Panc1 (cell line): ENCODE data around the gene ATP1A3. TPM values are rescaled to one million over a fixed set of nuclear protein-coding genes. Genes with fewer than 3 reads are reported as not detected.

Experiments used
- ATAC-seq: fragments of 200-7000 bp; cut with Tn5 transposase; 2 replicates; pipeline ENCODE4 v1.9.1; 2020; ENCODE audit warnings: mild to moderate bottlenecking, moderate library complexity
- BruUV-seq: library from RNA; stranded (reverse); fragments of 400-500 nt; replicated peaks from 2 replicates; lab custom pipeline; 2021; lab: Mats Ljungman, UMichigan
- CTCF ChIA-PET: fragments of 300-600 bp; sonication (Branson Sonifier 250); formaldehyde crosslinking; loops from one replicate; lab custom pipeline; 2022; ENCODE audit warnings: antibody characterized with exemption; lab: Charles Lee
- POLR2A ChIA-PET: fragments of 300-600 bp; sonication (Branson Sonifier 250); formaldehyde crosslinking; loops from one replicate; lab custom pipeline; 2022; ENCODE audit warnings: antibody characterized with exemption; lab: Charles Lee
- DNase-seq: peaks from one replicate; pipeline ENCODE4 v3.0.0-alpha.2; 2010; ENCODE audit warnings: low read depth, low spot score
- H3K27ac ChIP-seq: 2 replicates; pipeline ENCODE4 v1.5.1; 2011; ENCODE audit warnings: mild to moderate bottlenecking, low read length, inconsistent platforms
- H3K27me3 ChIP-seq: fragments of 200-500 bp; sonication (Bioruptor generic); 2 replicates; pipeline ENCODE4 v1.6.0; 2014; ENCODE audit warnings: low read length, inconsistent platforms; ENCODE audit not compliant: control insufficient read depth, insufficient read depth
- H3K36me3 ChIP-seq: fragments of 200-500 bp; sonication (Bioruptor generic); 2 replicates; pipeline ENCODE4 v1.5.1; 2014; ENCODE audit warnings: inconsistent platforms, mild to moderate bottlenecking, low read length, moderate library complexity; ENCODE audit not compliant: control insufficient read depth, insufficient read depth
- H3K4me1 ChIP-seq: 2 replicates; pipeline ENCODE4 v1.5.1; 2011; ENCODE audit warnings: inconsistent platforms, mild to moderate bottlenecking, low read length, moderate library complexity; ENCODE audit not compliant: control insufficient read depth, insufficient read depth
- H3K4me3 ChIP-seq, 2 experiments: 2 replicates each; pipeline ENCODE4 v1.5.1; 2011 to 2012; ENCODE audit warnings: low read depth in 2 of 2, low read length in 2 of 2, mild to moderate bottlenecking in 2 of 2, inconsistent platforms in 1 of 2, moderate library complexity in 1 of 2
- H3K9me3 ChIP-seq: fragments of 200-500 bp; sonication (Bioruptor generic); 2 replicates; pipeline ENCODE4 v1.5.1; 2014; ENCODE audit warnings: low read depth, mild to moderate bottlenecking, inconsistent platforms, low read length, moderate library complexity; ENCODE audit not compliant: control insufficient read depth, insufficient read depth
- POLR2AphosphoS5 ChIP-seq: IDR thresholded peaks from 2 replicates; pipeline ENCODE4 v1.6.1; 2012; ENCODE audit warnings: mild to moderate bottlenecking, low read depth, low read length, moderate library complexity
- REST ChIP-seq, 2 experiments: IDR thresholded peaks; 2 replicates each; pipeline ENCODE4 v1.6.1; 2011 to 2012; ENCODE audit warnings: low read depth in 2 of 2, control low read depth in 1 of 2, low read length in 1 of 2, mild to moderate bottlenecking in 1 of 2, moderate library complexity in 1 of 2; ENCODE audit not compliant: insufficient read depth in 1 of 2
- SIN3A ChIP-seq: IDR thresholded peaks from 2 replicates; pipeline ENCODE4 v1.6.1; 2012; ENCODE audit warnings: low read depth, mild to moderate bottlenecking, low read length, moderate library complexity, borderline replicate concordance; ENCODE audit not compliant: insufficient read depth
- TCF7L2 ChIP-seq: IDR thresholded peaks from 2 replicates; pipeline ENCODE4 v1.6.1; 2011; ENCODE audit warnings: mild to moderate bottlenecking, low read depth, low read length, inconsistent platforms
- in situ Hi-C: cut with HindIII; loops from 2 replicates; pipeline ENCODE4 v1.10.0; 2016; ENCODE audit warnings: low sequenced_read_pairs, low pct_unique_long_range_greater_than_20kb
- intact Hi-C: fragments of 100-400 bp; cut with micrococcal nuclease; formaldehyde crosslinking; loops from one replicate; pipeline ENCODE4 v1.10.0; 2022; ENCODE audit not compliant: unreplicated experiment
- total RNA-seq: library from RNA; stranded (reverse); gene quantifications from one replicate; pipeline ENCODE4 v1.2.1, GENCODE V29; 2021; ENCODE audit not compliant: unreplicated experiment
- TF ChIP-seq, protein P1 (sequence below): fragments of 450-650 bp; IDR thresholded peaks from 2 replicates; pipeline ENCODE4 v1.5.1; 2017; ENCODE audit warnings: mild to moderate bottlenecking

The ATP1A3 gene
- total RNA-seq, 1 experiment from 2014 or later: 4.9 TPM

DNA sequence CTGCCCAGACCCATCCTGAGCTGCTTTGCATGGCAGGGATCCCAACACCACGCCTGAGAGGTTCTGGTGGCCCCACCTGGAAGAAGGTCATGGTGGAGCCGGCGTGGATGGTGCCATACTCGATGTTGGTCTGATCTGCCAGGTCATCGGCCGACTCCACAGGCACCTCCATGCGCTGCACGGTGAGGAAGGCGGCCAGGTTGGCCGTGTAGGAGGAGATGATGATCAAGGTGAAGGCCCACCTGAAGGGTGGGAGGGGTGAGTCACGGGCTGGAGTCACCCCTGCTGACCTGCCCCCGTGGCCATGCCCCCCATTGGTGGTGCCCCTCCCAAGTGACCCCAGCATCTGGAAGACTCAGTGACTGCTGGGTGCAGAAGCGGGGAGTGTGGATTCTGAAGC lies 12.5 kb upstream of the ATP1A3 start:
- ChIA-PET CTCF (no interaction called here), POLR2A (no interaction called here)
- DNase-seq (no peak), ATAC-seq (no peak)
- no peaks in the 10 kb centered on the region for H3K36me3 ChIP-seq
- intact Hi-C loops: no loop called here
- H3K27ac ChIP-seq: no peak overlapping the region
- H3K27me3 ChIP-seq: no peaks in the 10 kb centered on the region
- no peak for TF ChIP-seq SIN3A
- no peak for TF ChIP-seq POLR2AphosphoS5
- TF ChIP-seq, protein P1, sequence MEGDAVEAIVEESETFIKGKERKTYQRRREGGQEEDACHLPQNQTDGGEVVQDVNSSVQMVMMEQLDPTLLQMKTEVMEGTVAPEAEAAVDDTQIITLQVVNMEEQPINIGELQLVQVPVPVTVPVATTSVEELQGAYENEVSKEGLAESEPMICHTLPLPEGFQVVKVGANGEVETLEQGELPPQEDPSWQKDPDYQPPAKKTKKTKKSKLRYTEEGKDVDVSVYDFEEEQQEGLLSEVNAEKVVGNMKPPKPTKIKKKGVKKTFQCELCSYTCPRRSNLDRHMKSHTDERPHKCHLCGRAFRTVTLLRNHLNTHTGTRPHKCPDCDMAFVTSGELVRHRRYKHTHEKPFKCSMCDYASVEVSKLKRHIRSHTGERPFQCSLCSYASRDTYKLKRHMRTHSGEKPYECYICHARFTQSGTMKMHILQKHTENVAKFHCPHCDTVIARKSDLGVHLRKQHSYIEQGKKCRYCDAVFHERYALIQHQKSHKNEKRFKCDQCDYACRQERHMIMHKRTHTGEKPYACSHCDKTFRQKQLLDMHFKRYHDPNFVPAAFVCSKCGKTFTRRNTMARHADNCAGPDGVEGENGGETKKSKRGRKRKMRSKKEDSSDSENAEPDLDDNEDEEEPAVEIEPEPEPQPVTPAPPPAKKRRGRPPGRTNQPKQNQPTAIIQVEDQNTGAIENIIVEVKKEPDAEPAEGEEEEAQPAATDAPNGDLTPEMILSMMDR: no peak
- no peak for TF ChIP-seq REST (IDR thresholded peaks at IDR 0.05; ENCODE audit: insufficient read depth in 1 of 2, low read depth in 2 of 2, low read length in 1 of 2)
- no peak for TF ChIP-seq TCF7L2
- no peak overlapping the region for H3K4me3 ChIP-seq
- in situ Hi-C loops: no loop called here
- H3K9me3 ChIP-seq: no peaks in the 10 kb centered on the region
- BruUV-seq: no TSS peak
- no peaks in the 10 kb centered on the region; the same call in 1 of the 2 replicates for H3K4me1 ChIP-seq

DNA sequence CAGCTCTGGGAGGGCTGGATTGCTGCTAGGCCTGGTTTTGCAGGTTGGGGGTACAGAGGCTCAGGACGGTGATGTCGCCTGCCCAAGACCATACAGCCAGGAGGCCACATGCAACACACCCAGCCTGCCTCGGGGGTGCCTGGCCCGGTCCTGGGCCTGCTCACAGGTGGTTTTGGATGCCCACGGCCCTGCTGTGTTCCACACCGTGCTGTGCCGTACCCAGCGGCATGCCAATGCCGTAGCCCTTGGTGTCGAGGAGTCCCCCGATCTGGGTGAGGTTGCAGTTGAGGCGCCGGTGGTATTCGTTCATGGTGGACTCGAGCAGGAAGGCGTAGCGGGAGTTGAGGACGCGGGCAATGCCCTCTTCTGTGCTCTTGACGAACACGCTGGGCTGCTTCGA lies 11.5 kb upstream of the ATP1A3 start:
- no peak for TF ChIP-seq TCF7L2
- TF ChIP-seq POLR2AphosphoS5: no peak
- TF ChIP-seq, protein P1: no peak
- TF ChIP-seq REST (IDR thresholded peaks at IDR 0.05; ENCODE audit: insufficient read depth in 1 of 2, low read depth in 2 of 2, low read length in 1 of 2): no peak
- no peak for TF ChIP-seq SIN3A
- Histone ChIP-seq H3K27me3 (no peaks in the 10 kb centered on the region), H3K4me3 (no peak overlapping the region), H3K4me1 (no peaks in the 10 kb centered on the region; the same call in 1 of the 2 replicates), H3K9me3 (no peaks in the 10 kb centered on the region), H3K36me3 (no peaks in the 10 kb centered on the region), H3K27ac (no peak overlapping the region)
- BruUV-seq: no TSS peak
- intact Hi-C loops: no loop called here
- ChIA-PET POLR2A (no interaction called here), CTCF (no interaction called here)
- ATAC-seq: no peak
- in situ Hi-C loops: no loop called here
- DNase-seq: no peak
